OCI-LY1 (cell line): ENCODE results near the gene HSPA12A.
A peak's percentile ranks its signal among the peaks of the same experiment; 100 is the strongest.

ENCODE experiments used
- H2AFZ ChIP-seq: fragments of 200-600 bp; sonication (generic), shearing (Covaris generic); 2 replicates; pipeline ENCODE4 v1.6.0; 2014; ENCODE audit warnings: antibody characterized with exemption, mild to moderate bottlenecking, low read length
- H3F3A ChIP-seq: fragments of 200-600 bp; sonication (generic), shearing (Covaris generic); 2 replicates; pipeline ENCODE4 v1.6.0; 2014; ENCODE audit warnings: mild to moderate bottlenecking, antibody characterized with exemption, low read length, moderate library complexity; ENCODE audit not compliant: insufficient read depth
- H3K27ac ChIP-seq: fragments of 200-600 bp; sonication (generic); 2 replicates; pipeline ENCODE4 v1.5.1; 2014; ENCODE audit warnings: low read length, mixed run types, mild to moderate bottlenecking, low read depth; ENCODE audit not compliant: poor library complexity, severe bottlenecking
- H3K27me3 ChIP-seq: fragments of 200-600 bp; sonication (generic); 2 replicates; pipeline ENCODE4 v1.6.0; 2014; ENCODE audit warnings: antibody characterized with exemption, mild to moderate bottlenecking, low read length, moderate library complexity; ENCODE audit not compliant: insufficient read depth
- H3K36me3 ChIP-seq: fragments of 200-600 bp; sonication (generic); 2 replicates; pipeline ENCODE4 v1.6.1; 2014; ENCODE audit warnings: mild to moderate bottlenecking, antibody characterized with exemption, low read length, moderate library complexity, mixed read lengths; ENCODE audit not compliant: insufficient read depth
- H3K4me1 ChIP-seq: fragments of 200-600 bp; sonication (generic); 2 replicates; pipeline ENCODE4 v1.5.1; 2014; ENCODE audit warnings: mild to moderate bottlenecking, low read length, moderate library complexity; ENCODE audit not compliant: insufficient read depth, severe bottlenecking
- H3K4me2 ChIP-seq: fragments of 200-600 bp; sonication (generic), shearing (Covaris generic); 2 replicates; pipeline ENCODE4 v1.6.1; 2014; ENCODE audit warnings: low read length
- H3K4me3 ChIP-seq: fragments of 200-600 bp; sonication (generic); 2 replicates; pipeline ENCODE4 v1.5.1; 2014; ENCODE audit warnings: low read length, low read depth, mild to moderate bottlenecking, mixed read lengths; ENCODE audit not compliant: poor library complexity, severe bottlenecking
- H3K79me2 ChIP-seq: fragments of 200-600 bp; shearing (Covaris generic); 2 replicates; pipeline ENCODE4 v1.6.1; 2016; ENCODE audit warnings: mixed run types, low read length, mixed read lengths; ENCODE audit not compliant: insufficient read depth
- H3K9ac ChIP-seq: fragments of 200-600 bp; sonication (generic), shearing (Covaris generic); 2 replicates; pipeline ENCODE4 v1.6.1; 2014; ENCODE audit warnings: mild to moderate bottlenecking, low read length, mixed read lengths
- H3K9me2 ChIP-seq: fragments of 200-600 bp; sonication (generic), shearing (Covaris generic); 2 replicates; pipeline ENCODE4 v1.6.1; 2014; ENCODE audit warnings: low read depth, mild to moderate bottlenecking, low read length, mixed read lengths
- H3K9me3 ChIP-seq: fragments of 200-600 bp; shearing (Covaris generic); 2 replicates; pipeline ENCODE4 v1.6.1; 2014; ENCODE audit warnings: low read length, mixed read lengths
- H4K20me1 ChIP-seq: fragments of 200-600 bp; sonication (generic), shearing (Covaris generic); 2 replicates; pipeline ENCODE4 v1.6.0; 2016; ENCODE audit warnings: mild to moderate bottlenecking, low read length; ENCODE audit not compliant: insufficient read depth
- CTCF ChIP-seq: fragments of 200-600 bp; sonication (generic), shearing (Covaris generic); IDR thresholded peaks from 2 replicates; pipeline ENCODE4 v1.5.1; 2017; ENCODE audit warnings: mild to moderate bottlenecking, antibody characterized with exemption, low read length, moderate library complexity, mixed read lengths
- EZH2 ChIP-seq: fragments of 200-600 bp; sonication (generic), shearing (Covaris generic); IDR thresholded peaks from 2 replicates; pipeline ENCODE4 v1.8.0; 2017; ENCODE audit warnings: borderline replicate concordance, mixed run types, mild to moderate bottlenecking, antibody characterized with exemption, low read length, moderate library complexity, mixed read lengths

The HSPA12A gene

GRCh38 chr10:116740971-116741370 lies 1.4 kb downstream of the HSPA12A start:
- H3K4me2 ChIP-seq: no peak overlapping the region
- H3K27me3 ChIP-seq: no peaks in the 10 kb centered on the region
- no peaks in the 10 kb centered on the region for H3K9me3 ChIP-seq
- H3K27ac ChIP-seq: no peak overlapping the region
- H2AFZ ChIP-seq: no peak overlapping the region
- TF ChIP-seq EZH2 (no peak), CTCF (no peak)
- no peaks in the 10 kb centered on the region for H4K20me1 ChIP-seq
- no peaks in the 10 kb centered on the region for H3K36me3 ChIP-seq
- H3F3A ChIP-seq: no peaks in the 10 kb centered on the region
- no peaks in the 10 kb centered on the region for H3K79me2 ChIP-seq
- H3K9ac ChIP-seq: no peak overlapping the region
- no peak overlapping the region for H3K4me3 ChIP-seq
- no peaks in the 10 kb centered on the region for H3K9me2 ChIP-seq
- H3K4me1 ChIP-seq: no peaks in the 10 kb centered on the region

DNA sequence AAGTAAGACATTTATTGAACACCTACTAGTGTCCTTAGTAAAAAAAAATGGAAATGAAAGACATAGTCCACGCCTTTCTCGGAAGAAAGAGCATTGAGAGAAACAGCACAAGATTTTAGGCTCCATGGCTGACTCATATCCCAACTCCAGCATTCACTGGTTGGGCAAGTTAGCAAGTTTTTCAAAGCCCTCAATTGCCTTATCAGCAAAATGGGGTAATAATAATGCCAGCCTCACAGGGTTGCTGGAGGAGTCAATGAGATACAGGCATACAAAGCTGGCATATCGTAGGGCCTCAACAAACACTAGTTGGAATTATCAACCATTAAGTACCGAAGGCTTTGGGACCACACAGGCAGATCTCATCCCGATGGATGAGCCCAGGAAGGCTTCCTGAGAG lies 4.0 kb downstream of the HSPA12A start:
- no peaks in the 10 kb centered on the region for H3K9me3 ChIP-seq
- no peaks in the 10 kb centered on the region for H3K36me3 ChIP-seq

GRCh38 chr10:116737627-116738327 lies 4.6 kb downstream of the HSPA12A start:
- no peaks in the 10 kb centered on the region for H3K9me2 ChIP-seq
- H4K20me1 ChIP-seq: no peaks in the 10 kb centered on the region
- no peak overlapping the region for H3K4me2 ChIP-seq
- no peak overlapping the region for H3K4me3 ChIP-seq
- no peaks in the 10 kb centered on the region for H3K9me3 ChIP-seq
- no peak overlapping the region for H3K9ac ChIP-seq
- H3K27me3 ChIP-seq: no peaks in the 10 kb centered on the region
- H3K4me1 ChIP-seq: no peaks in the 10 kb centered on the region
- no peaks in the 10 kb centered on the region for H3K36me3 ChIP-seq
- H3K79me2 ChIP-seq: no peaks in the 10 kb centered on the region
- H2AFZ ChIP-seq: no peak overlapping the region
- no peak overlapping the region for H3K27ac ChIP-seq
- no peak for TF ChIP-seq EZH2
- TF ChIP-seq CTCF: peak; percentile 14; the same call in 1 of the 2 replicates
- no peaks in the 10 kb centered on the region for H3F3A ChIP-seq

More for the DNA sequence above, 4.0 kb downstream of the HSPA12A start:
- Histone ChIP-seq H3K27me3 (no peaks in the 10 kb centered on the region), H3K9me2 (no peaks in the 10 kb centered on the region), H3K4me3 (no peak overlapping the region), H3K4me1 (no peaks in the 10 kb centered on the region), H2AFZ (no peak overlapping the region), H3K79me2 (no peaks in the 10 kb centered on the region), H4K20me1 (no peaks in the 10 kb centered on the region), H3K9ac (no peak overlapping the region), H3K4me2 (no peak overlapping the region), H3F3A (no peaks in the 10 kb centered on the region), H3K27ac (no peak overlapping the region)
- no peak for TF ChIP-seq CTCF
- TF ChIP-seq EZH2: no peak
